NCI-H2107 treated with DMSO at 0.1 percent for 48 hours (cell line): Measurements from ENCODE around the gene IFI35.
"Not testable (repeated sequence)": the region's sequence is repeated elsewhere in the genome, so short reads cannot be mapped to it uniquely, and the experiment has no call there.

Experiments used
- DNase-seq: peaks from one replicate; lab custom pipeline; 2025; ENCODE audit not compliant: unreplicated experiment; lab: John Stamatoyannopoulos, UW

The IFI35 gene

DNA sequence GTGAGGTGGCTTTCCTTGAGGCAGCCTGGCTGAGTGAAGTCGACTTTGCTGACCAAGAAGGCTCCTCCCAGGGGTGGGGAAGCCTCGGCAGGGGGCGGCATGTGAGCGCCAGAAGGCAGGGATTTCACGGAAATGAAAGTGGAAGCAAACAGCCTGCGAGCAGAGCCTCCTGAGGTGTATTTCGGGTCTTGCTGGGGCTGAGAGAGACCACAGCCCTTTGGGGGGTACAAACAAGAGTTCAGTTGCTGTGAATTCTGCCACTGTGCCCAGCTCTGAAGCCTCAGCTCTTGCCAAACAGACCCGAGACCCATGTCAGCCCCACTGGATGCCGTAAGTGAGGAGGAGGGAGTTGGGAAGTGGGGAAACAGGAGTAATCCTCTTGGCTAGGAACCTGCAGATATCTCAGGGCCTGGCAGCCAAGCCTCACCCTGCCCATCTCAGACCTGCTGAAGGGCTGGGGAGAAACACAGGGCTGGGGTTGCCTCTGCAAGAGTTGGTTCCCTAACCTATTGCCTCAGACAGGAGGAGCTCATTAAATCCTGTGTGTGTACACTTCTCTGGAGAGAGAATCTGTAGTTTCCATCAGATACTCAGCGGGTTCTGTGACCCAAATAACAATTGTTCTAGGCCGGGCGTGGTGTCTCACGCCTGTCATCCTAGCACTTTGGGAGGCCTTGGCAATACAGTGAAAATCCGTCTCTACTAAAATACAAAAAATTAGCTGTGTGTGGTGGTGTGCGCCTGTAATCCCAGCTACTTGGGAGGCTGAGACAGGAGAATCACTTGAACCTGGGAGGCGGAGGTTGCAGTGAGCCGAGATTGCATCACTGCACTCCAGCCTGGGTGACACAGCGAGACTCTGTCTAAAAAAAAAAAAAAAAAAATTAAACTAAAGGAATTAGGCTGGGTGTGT lies at the start of gene IFI35:
Gene IFI35 (plus strand): TSS at position 146 of the 913 bp plus-strand sequence. CDS start 164 bp downstream, at position 310.
- DNase-seq = peak; percentile 41

- DNase-seq = peak; percentile 82
These were observed 42.2 kb upstream of the IFI35 start, which contains the start of gene AARSD1 for GRCh38 chr17:42964161-42964932. Gene AARSD1, minus strand, starts transcription at chr17:42964454. Its CDS starts 14 bp downstream, at chr17:42964440.

GRCh38 chr17:42967925-42968324 lies 38.7 kb upstream of the IFI35 start:
- no peak for DNase-seq

GRCh38 chr17:42969001-42969581 lies 37.5 kb upstream of the IFI35 start:
- no peak for DNase-seq

DNA sequence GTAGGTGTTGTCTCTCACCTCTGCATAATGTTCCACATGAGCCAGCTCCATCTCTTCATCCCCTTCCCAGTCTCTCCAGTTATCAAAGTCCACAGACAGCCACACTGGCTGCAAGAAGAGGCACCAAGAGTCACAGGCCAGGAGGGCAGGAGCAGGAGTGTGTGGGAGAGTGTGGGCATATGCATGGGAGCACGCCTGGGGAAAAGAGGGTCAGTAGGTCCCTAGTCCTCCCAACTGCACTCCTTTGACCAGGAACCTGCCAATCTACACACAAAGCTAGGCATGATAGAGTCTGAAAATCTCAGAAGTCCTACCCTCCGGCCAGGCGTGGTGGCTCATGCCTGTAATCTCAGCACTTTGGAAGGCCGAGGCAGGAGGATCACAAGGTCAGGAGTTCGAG lies 35.0 kb upstream of the IFI35 start:
- no peak for DNase-seq

GRCh38 chr17:42973323-42973722 lies 33.3 kb upstream of the IFI35 start:
- not testable (repeated sequence) for DNase-seq

- no peak for DNase-seq
These were observed 31.3 kb upstream of the IFI35 start for GRCh38 chr17:42975265-42975664.

- DNase-seq = not testable (repeated sequence)
These were observed 30.9 kb upstream of the IFI35 start for GRCh38 chr17:42975701-42976100.

DNA sequence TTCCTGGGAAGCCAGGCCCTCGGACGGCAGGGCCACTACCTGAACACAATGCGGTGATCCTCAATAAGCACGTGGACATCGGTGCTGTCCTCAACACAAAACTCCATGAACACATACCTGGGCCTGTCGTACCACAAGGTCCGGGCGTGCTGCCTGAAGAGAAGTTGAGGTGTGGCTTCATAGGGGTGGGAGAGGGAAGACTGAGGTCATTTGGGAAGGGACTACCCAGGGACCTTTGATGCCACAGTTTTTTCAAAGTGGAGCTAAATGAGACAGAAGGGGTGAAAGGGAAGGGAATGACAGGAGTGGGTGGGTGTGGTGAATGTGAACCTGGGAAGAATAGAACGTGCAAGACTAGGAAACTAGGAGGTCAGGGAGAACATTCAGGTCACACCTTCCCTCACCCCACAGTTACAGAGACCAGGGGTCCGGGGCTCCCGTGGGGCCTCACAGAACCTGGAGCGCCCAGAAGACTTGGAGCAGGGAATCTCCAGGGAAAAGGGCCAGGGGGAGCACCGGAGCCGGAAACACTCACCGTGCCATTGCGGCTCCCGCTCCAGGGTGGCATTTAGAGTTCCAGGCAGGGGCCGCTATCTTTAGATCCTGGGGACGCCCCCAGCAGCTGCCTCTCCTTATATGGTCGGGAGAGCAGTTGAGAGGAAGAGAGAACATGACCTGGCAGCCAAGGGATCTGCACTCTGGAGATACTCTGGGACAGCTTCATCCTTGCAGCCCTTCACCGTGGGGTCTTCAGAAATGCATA lies 26.9 kb upstream of the IFI35 start, which contains the start of gene PTGES3L:
Gene PTGES3L (minus strand): TSS at position 570 of the 763 bp plus-strand sequence. CDS start 27 bp downstream, at position 543.
- DNase-seq = peak; percentile 66

GRCh38 chr17:42980274-42980765 lies 26.3 kb upstream of the IFI35 start, which contains the start of gene RUNDC1:
Gene RUNDC1, plus strand, starts transcription at chr17:42980565. Its CDS starts 12 bp downstream, at chr17:42980577.
- peak; percentile 73 for DNase-seq

DNA sequence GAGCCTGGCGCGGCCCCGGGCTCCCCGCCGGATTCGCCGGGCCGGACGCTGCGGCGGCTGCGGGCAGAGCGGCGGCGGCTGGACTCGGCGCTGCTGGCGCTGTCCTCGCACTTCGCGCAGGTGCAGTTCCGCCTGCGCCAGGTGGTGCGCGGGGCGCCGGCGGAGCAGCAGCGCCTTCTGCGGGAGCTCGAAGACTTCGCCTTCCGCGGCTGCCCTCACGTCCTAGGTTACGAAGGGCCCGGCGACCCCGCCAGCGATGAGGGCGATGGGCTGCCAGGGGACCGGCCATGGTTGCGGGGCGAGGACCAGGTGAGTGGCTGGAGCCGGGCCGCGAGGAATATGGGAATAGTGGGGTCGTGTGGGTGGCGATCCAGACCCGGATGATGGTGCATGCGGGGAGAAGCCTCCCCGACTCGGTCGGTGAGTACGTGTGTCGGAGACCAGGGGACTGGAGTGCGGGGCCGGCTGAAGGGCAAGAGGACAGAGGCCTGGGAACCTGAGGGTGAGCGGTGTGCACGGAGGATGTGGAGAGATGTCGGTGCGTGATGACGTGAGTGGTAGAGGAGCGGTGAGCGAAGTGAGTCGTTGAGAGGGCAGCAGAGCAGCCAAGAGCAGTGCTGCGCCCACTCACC lies 25.7 kb upstream of the IFI35 start:
- DNase-seq = peak; percentile 38

DNA sequence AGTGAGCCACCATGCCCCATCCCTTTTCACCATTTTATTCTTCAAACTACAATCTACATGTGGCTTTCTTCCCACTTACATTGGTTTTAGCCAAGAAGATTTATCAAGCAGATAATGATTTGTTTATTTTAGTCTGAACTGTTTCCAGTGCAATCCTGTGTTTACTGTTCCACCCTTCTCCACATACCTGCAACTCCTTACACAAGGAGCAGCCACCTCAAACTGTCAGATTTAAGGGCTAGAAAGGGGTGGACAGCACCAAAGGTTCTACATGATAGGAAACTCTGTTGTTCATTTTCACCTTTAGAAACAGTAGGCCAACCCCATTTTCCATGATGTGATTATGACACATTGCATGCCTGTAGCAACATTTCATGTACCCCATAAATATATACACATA lies 24.3 kb upstream of the IFI35 start:
- DNase-seq = no peak

DNA sequence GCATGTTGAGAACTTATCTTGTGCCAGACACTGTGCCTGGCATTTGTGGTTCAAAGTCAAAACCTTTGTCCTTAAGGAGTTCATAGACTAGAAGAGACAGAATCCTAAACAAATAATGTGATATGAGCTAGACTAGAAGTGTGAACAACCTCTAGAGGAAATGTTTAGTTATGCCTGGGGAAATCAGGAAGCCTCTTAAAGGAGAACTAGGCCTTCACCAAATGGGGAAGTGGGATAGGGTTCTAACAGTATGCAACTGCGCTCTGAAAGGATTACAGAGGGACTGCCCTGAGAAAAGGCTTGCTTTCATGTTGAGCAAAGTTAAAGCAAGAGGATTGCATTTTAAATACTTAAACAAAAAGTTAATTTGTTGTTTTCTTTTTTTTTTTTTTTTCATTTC lies 21.4 kb upstream of the IFI35 start:
- DNase-seq = no peak

DNA sequence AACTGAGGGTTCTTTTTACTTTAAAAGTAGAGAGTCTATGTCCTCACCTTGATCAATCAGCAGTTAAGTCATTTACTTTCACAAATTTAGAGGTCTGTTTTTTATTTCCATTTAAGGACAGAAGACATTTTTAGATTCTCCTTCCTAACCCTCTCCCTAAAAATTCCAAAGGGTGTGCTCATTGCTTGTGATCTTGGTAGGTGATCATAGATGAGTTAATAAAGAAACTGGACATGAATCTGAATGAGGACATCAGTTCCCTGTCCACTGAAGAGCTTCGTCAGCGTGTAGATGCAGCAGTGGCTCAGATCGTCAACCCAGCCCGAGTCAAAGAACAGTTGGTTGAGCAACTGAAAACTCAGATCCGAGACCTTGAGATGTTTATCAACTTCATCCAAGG lies 17.4 kb upstream of the IFI35 start:
- DNase-seq = no peak

- DNase-seq = no peak
These were observed 16.6 kb upstream of the IFI35 start for GRCh38 chr17:42989726-42990652.

GRCh38 chr17:42991471-42991870 lies 15.1 kb upstream of the IFI35 start:
- no peak for DNase-seq

GRCh38 chr17:42992872-42993271 lies 13.7 kb upstream of the IFI35 start:
- DNase-seq = no peak

- not testable (repeated sequence) for DNase-seq
These were observed 12.7 kb upstream of the IFI35 start for GRCh38 chr17:42993913-42994312.
